Measurements from ENCODE around the gene EHMT1.
"Not testable (repeated sequence)": the region's sequence is repeated elsewhere in the genome, so short reads cannot be mapped to it uniquely, and the experiment has no call there.

EHMT1 gene

DNA sequence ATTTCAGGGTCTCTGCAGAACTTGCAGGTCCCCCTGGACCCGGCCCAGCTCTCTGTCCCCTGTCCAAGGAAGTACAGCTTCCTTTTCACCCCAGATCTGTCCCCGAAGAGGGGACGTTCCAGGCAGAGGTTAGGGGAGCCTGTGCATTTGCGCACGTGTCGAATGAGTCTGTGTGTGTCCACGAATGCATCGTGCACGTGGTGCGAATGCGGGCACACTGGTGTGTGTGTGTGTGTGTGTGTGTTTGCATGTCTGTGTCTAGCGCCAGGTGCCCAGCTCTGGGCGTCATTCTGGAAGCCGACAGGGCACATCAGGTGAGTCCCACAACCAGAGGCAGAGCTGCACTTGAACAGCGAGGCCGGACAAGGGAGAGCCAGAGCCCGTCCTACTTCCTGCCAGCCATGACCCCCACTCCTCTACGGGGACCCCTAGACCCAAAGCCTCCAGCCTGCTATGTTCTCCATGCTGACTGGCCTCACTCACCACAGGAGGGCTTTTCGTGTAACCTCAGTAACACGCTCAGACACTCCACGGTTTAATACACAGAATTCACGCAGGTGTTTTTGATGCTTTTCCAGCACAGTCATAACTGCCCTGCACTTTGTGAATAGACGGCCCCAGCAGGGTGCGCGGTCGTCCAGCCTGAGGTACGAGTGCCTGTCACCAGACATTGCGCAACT, 217.5 kb downstream of the EHMT1 start:
- no peak for DNase-seq

DNA sequence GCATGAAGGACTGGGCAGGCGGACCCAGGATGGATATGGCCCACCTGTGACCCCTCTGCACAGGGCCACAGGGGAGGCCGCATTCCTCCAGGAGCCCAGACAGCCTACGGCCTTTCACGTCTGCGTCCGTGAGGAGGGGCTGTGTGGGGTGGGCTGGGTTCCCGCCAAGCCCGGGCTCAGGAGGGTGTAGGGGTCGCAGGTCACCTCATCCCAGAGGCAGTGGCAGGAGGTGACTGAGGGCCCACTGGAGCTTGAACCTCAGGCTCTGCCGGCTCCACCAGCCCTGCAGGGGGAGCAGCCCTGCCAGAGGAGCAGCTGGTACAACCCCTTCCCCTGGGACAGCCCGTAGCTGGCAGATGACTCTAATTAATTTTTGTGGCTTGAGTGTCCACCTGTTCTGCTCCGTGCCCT, 218.0 kb downstream of the EHMT1 start:
- no peak for DNase-seq

DNA sequence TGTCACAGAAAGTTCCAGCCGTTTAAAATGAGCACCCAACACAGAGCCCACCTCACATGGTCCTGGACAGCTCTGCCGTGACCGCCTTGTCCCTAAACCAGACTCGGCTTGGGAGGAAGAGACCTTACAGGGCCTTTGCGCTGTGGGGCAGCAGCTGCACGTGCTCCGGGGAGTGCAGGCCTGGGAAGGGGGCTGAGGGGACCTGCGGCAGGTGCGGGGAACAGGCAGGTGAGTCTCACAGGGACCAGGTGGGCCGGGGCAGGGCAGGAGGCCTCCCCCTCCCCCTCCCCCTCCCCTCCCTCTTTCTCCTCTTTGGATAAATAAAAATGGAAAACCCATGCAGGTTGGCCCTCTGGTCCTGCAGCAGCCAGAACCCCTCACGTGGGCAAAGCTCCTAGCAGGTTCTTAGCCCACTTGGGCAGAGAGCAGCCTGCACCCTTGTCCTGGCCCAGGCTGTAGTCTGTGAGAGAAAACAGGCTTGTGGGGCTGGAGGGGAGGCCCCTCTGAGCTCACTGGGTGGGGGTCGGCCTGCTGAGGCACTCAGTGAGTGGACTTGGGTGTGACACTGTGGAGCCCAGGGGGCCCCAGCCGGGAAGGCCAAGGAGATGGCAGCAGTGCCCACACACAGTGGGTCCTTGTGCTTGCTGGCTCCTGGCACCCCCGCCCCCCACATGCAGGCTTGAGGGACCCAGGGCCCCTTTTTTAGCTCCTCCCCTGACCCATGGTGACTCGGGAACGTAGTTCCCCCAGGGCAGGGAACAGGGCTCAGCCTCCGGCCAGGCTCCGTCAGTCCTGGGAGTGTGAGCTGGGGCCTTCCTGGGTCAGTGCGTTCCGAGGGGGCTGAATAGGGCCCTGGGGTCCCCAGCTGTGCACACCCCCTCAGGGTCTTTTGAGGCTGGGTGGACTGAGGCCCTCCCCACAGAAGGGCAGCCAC, 218.8 kb downstream of the EHMT1 start:
- DNase-seq: no peak

DNA sequence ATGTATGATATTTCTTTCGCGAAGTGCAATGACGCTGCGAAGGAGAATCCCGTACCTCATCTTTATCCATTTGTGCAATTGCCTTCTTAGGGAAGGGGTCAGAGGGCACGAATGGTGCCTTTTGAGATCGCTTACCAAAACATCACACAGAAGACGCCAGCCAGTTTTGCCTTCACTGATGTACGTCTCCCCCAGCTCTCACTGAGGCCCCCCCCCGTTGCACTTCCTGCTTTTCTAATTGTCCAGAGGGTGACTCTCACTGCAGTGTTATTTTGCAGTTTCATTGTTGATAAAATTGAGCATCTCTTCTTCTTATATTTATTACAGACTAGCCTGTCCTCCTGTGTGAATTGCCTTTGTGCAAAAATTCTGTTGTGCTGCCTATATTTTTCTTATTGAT, 219.8 kb downstream of the EHMT1 start:
- DNase-seq: no peak

DNA sequence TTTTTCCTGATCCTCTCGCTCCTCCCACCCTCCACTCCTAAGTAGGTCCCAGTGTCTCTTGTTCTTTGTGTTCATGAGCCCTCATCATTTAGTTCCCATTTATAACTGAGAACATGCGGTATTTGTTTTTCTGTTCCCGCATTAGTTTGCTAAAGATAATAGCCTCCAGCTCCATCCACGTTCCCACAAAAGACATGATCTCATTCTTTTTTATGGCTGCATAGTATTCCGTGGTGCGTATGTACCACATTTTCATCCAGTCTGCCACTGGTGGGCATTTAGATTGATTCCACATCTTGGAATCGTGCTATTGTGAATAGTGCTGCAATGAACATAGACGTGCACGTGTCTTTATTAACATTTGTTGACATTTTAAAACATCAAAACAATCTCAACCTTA, 224.6 kb downstream of the EHMT1 start:
- no peak for DNase-seq

DNA sequence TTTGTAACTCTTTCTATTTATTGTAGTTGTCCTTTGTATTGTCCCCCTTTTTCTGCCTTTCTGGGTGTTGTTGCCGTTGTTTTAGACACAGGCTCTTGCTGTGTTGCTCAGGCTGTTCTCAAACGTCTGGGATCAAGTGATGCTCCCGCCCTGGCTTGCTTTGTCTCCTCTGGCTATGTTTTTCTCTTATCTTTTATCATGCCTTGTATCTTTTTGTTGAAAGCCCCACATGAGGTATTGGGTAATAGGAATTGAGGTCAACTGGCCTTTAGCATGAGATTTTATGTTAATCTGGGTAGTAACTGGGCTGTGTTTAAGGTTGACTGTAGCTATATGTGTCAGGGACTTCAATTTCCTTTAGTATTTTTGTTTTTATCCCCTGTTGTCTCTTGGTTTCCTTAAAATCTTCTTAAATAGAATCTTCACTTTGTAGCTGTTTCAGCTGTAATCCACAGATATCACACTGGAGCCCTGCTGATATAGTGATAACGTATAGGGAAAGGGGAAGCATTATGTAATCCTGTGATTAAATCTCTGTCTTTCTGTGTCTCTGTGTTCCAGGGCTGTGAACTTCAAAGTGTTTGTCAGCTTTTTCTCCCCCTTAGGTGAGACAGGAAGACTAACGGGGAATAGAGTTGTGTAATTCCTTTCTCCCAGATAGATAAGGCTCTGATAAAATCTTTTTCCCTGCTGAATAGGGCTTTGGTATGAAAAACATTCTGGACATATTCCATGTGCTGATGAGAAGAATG, 232.9 kb downstream of the EHMT1 start:
- no peak for DNase-seq

DNA sequence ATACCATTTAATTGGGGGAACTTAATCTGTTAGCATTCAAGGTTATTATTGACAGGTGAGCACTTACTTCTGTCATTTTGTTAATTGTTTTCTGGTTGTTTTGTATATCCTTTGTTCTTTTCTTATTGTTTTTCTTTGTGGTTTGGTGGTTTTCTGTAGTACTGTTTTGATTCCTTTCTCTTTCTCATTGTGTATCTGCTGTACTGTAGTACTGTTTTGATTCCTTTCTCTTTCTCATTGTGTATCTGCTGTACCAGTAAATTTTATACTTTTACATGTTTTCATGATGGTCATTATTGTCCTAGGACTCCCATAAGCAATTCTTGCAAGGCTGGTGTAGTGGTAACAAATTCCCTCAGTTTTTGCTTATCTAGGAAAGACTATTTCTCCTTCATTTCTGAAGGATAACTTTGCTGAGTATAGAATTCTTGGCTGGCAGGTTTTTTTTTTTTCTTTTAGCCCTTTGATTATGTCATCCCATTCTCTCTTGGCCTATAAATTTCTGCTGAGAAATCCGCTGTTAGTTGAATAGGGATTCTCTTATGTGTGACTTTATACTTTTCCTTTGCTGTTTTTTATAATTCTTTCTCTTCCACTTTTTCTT, 234.7 kb downstream of the EHMT1 start:
- DNase-seq: no peak

DNA sequence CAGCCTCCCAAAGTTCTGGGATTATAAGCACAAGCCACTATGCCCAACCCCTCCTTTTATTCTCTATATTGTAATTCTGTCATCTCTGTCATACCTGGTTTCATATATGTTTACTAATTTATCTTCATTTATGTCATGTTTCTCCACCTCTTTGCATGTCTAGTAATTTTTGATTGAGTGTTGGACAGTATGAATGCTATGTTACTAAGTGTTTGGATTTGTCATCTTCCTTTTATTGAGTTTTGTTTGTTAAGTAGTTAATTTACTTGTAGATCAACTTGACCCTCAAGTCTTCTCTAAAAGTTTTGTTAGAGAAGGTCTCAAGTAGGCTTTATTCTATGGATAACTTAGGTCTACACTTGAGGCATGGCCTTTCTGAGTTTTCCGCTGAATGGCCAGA, 241.6 kb downstream of the EHMT1 start:
- DNase-seq: no peak

DNA sequence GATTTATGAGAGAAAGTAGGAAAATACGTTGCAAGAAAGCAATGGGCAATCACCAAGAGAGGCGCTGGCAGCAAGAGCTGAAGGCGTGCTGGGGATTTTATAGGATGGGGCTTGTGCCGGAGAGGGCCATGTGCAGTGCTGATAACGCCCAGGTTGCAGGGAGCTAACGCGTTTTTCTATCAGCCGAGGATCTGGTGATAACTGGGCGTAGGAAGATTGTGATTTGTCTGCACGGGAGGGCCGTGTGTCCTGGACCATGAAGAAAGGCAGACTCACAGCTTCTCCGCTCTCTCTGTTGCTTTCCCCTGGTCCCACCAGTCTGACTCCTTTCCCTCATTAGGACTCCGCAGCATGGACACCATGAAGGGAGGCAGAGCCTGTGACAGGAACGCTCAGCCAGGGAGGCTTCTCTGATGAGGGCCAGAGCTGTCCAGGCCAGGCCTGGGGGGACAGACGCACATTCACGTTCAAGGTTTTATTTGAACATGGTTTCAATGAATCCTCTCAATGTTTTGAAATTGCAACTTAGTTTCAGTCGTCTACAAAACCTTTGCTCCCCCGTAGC, 246.9 kb downstream of the EHMT1 start:
- DNase-seq: no peak

DNA sequence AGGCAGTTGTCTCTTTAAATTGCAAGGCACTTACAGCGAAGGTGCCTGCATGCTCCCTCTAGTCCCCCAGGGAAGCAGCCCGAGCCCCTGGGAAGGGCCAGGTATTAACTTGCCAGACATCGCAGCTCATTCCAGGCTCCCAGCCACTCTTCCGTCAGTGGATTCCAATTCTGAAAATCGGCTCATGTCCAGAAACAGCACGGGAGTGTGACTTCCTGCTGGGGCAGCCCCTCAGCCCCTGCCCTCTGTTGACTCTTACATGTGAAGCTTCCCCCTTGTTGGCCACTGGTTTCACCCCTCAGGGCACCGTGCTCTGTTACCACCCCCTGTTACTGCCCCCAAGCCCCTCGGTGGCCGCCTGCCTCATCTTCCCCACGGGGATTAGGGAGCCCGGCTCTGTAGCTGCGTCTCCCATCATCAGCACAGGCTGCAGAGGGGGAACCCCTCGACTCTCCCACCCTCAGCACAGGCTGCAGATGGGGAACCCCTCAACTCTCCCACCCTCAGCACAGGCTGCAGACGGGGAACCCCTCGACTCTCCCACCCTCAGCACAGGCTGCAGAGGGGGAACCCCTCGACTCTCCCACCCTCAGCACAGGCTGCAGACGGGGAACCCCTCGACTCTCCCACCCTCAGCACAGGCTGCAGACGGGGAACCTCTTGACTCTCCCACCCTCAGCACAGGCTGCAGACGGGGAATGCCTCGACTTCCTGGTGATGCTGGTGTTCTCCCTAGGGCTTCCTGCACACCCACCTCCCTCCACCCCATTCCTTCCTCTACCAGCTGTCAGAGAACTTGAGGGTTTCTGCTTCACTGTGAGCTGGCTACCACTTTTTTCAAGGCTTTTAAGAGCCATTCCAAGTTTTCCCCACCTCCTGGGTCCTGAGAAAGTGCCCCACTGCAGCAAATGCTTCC, 247.7 kb downstream of the EHMT1 start:
- no peak for DNase-seq

DNA sequence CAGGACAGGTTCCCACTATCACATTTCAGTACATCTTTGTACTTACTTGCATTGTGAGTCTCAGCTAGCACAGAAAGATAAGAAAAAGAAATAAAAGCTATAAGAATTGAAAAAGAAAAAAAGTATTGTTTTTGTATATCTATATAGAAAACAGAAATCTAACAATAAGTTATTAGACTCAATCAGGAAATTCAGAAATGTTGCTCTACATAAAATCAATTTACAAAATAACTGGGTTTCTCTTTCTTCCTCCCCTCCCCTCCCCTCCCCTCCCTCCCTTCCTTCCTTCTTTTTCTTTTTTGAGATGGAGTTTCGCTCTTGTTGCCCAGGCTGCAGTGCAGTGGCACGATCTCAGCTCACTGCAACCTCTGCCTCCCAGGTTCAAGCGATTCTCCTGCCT, 251.6 kb downstream of the EHMT1 start:
- DNase-seq: no peak

DNA sequence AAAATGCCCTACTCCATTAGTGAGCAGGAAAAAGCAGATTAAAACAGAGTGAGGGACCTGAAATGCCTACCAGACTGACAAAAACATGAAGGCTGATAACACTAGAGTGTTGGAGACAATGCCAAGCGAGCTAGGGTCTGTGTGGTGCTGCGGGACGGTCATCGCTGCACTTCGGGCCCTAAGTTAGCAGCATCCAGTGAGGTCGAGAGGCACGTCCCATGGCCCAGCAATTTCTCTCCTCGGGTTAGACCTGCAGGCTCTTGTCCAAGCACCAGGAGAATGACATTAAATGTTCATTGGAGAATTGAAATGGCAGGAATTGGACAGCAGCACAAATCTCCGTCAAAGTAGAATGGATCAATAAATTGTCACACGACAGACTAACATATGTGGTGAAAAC, 253.5 kb downstream of the EHMT1 start:
- no peak for DNase-seq

DNA sequence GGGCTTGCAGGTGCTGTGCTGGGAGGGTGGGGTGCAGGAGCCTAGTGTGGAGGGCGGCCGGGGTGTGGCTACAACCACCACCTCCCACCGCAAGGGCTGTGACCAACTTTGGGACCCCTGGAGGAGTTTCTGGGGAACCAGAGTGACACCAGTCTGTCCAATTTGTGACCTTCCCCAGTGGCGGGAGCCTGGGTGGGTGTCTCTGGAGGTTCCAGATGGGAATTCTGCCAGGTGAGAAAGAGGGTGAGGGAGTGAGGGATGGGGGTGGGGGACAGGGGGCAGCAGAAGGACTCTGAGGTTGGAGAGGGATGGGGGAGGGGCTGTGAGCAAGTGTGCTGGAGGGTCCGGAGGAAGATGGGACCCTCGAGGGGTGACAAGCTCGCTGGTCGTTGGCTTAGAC, 254.6 kb downstream of the EHMT1 start:
- DNase-seq: no peak

DNA sequence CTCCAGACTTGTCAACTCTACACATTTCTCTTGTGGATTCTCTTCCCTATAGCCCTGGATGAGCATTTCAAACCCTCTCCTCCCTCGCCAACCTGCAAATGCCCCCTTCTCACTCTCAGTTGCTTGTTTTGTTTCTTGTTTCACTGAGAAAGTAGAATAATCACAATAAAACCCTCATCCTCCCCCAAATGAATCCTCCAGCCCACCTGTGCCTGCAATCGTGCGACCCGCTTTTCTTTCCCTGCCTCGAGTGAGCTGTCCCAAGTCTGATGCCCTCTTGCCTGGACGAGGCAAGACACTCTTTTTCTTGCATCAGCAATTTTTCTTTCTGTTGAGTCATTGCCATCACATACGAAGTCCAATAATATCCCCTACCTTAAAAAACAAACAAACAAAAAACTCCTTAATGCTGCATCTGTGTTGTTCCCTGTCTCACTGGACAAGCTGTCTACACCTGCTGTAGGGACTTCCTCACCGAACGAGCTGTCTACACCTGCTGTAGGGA, 255.1 kb downstream of the EHMT1 start:
- DNase-seq: no peak

DNA sequence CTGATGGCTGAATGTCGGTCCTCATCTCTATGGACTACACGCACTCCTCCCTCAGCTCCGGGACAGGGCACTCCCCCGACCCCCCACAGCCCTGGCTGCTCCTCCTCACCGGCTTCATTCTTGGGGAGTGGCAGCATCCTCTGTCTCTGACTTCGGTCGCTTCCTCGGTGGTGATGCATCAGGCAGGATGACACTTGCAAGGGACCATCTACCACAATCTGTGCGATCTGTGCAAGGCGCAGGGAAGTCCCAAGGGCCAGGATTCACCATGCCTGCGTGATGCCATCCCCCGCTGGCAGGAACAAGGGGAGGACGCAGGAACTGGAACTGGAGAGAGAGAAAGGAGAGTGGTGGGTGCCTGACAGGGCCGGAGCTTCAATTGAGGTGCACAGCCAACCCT, 256.5 kb downstream of the EHMT1 start:
- no peak for DNase-seq

DNA sequence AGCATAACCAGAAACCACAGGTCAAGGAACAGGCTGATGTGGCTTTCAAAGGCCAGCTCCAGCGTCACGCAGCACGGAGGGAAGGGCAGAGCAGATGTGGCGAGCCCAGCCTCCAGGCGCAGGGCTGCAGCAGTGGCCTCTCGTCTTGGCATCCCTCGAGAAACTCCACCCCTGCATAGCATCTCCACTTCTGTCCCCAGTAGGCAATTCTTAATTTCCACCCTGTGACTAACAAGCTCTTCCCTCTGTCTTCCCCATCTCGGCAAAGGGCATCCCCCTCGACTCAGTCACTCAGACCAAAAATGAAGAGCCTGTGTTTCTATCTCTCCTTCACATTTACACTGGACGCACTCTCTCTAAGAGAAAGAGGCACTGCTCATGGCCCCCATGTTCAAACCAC, 257.0 kb downstream of the EHMT1 start:
- no peak for DNase-seq

DNA sequence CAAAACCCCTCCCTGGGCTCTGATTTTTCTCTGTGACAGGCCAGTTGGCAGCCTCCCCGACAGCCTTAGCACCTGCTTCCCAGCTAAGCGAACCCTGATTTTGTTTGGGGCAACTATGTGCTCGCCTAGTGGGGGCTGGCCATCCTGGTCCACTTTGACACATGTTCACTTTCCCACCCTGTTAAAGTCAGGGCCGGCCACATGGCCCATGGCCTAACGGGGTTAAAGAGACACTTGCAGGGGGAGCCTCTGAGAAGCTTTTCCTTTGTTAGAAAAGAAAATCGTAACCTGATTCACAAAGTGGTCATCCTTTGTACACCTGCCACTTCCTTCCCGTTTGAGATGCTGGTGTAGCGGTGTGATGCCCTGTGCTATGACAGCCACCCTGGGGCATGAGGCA, 257.5 kb downstream of the EHMT1 start:
- no peak for DNase-seq

DNA sequence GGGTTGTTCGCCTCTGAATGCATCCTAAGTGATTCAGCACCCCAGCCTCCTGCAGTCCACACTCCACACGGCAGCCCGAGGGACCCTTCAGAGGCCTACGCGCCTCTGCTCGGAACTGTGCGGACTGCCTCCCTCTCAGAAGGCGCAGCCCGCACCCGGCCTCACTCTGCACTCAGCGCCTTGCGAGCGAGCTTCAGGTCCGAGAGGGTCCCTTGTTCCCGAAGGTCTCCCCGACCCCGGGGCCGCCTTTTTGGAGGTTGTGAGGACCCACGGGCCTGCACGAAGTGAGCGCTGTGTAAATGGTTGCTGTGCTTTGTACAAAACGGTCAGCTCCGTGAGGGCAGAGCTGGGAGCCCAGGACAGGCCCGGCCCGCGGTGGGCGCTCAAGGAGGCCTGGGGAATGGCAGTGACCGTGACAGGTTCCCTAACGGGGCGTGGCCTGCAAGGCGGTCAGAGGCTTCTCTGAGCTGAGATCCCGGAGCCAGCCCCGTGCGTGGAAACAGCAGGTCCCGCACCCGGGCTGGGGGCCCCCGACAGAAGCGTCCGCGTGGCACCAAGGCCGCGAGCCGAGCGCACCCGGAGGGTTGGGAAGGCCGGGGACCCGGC, 258.1 kb downstream of the EHMT1 start:
- no peak for DNase-seq

DNA sequence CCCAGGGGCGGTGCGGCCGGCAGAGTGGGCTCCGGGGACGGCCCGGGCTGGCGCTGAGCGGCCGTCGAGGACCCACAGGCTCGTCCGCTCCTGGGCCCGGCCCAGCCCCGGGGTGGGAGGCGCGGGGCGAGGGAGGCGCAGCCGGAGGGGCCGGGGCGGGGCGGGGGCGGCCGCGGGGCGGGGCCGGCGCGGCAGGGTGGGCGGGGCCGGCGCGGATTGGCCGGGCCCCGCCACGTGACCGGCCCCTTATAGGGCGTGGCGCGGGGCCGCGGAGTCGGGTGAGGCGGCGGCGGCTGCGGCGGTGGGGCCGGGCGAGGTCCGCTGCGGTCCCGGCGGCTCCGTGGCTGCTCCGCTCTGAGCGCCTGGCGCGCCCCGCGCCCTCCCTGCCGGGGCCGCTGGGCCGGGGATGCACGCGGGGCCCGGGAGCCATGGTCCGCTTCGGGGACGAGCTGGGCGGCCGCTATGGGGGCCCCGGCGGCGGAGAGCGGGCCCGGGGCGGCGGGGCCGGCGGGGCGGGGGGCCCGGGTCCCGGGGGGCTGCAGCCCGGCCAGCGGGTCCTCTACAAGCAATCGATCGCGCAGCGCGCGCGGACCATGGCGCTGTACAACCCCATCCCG, 258.8 kb downstream of the EHMT1 start, which contains the start of gene CACNA1B:
CACNA1B (plus strand) TSS at position 277 of the 617 bp plus-strand sequence; CDS start at position 429, 152 bp downstream.
- DNase-seq: not testable (repeated sequence)

DNA sequence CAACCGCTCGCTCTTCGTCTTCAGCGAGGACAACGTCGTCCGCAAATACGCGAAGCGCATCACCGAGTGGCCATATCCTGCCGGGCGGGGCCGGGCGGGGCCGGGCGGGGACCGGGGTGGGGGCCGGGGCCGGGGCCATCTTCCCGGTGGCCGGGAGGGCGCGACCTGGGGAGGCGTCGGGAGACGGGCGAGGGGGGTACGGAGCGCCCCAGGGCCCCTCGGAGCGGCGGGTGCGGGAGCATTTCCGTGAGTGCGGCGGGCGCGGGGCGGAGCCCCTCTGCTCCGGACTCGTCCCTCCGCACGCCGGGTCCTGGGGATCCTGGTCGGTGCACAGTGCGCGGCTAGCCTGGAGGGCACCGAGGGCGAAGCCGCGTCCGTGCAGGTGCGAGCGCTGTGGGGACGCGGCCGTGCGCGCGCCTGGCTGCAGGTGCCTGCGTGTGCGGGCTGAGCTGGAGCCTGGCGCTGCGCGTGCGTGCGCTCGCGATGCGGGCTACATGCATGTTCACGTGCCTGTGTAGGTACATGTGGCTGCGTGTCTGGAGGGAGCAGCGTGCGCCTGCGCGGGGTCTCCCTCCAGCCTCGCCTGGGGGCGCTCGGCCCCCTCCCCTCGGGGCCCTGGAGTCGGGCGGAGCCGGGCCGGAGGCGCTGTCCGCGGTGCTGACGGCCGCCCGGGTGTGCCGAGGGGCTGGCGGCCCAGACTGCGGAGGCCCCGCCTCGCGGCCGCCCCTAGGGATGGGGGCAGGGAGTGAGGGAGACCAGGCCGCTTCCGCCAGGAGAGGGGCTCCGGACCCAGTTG, 259.5 kb downstream of the EHMT1 start:
- DNase-seq: no peak
